Activated naive CD8-positive, alpha-beta T cell treated with anti-CD3 and anti-CD28 coated beads, Interleukin-2, amount 50 U/mL, for 24 hours (primary cell): Measurements from ENCODE around the gene ZNF558.

Experiments used
- ATAC-seq: fragments of 150-1000 bp; cut with Tn5 transposase; one replicate; pipeline ENCODE4 v1.10.0; 2021
- DNase-seq: peaks from one replicate; pipeline ENCODE4 v3.0.0; 2021
- H3K27ac Mint-ChIP-seq: one replicate; pipeline ENCODE4 v1.8.0; 2021; ENCODE audit warnings: mild to moderate bottlenecking, mixed read lengths
- H3K27me3 Mint-ChIP-seq: one replicate; pipeline ENCODE4 v1.8.0; 2021; ENCODE audit warnings: mixed read lengths
- H3K36me3 Mint-ChIP-seq: one replicate; pipeline ENCODE4 v1.8.0; 2021; ENCODE audit warnings: low read depth, mixed read lengths
- H3K4me1 Mint-ChIP-seq: one replicate; pipeline ENCODE4 v1.8.0; 2021; ENCODE audit warnings: mixed read lengths
- H3K4me3 Mint-ChIP-seq: one replicate; pipeline ENCODE4 v1.8.0; 2021; ENCODE audit warnings: mild to moderate bottlenecking, moderate library complexity, mixed read lengths
- H3K9me3 Mint-ChIP-seq: one replicate; pipeline ENCODE4 v1.8.0; 2021; ENCODE audit warnings: mixed read lengths

ZNF558 gene

DNA sequence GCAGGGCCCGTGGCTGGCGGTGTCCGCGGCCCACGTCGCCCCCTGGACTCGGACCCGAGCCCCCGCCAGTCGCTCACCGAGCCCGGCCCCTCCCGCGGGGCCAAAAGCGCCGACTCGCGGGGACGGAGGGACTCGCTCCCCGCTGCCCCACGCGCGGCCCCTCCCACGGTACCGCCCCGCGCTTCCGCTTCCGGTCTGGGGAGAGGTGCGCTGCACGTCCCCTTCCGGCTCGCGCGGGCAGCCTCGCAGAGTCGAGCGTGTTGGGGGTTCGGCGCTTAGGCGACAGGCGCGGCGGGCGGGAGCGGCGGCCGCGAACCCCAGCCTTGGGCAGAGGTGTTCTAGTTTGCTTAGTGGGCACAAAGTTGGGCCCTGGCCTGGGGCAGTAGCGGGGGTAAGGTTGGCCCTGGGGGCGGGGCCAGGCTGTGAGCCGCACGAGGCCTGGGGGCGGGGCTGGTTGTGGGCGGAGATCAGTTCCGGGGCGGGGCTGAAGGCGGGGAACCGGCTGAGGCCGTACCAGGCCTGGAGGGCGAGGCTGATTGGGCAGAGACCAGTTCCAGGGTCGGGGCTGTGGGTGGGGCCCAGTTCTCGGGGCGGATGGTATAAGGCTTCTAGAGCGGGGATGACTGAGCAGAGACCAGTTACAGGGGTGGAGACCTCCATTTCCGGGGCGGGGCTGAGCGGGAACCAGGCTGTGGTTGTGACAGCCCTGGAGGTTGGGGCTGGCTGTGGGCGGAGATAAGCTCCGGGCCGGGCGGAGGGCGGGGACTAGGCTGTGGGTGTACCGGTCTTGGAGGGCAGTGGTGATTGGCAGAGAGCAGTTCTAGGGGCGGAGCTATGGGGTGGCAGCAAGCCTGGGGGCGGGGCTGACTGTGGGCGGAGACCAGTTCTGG is at the start of gene ZNF558, which contains the start of gene MBD3L1:
Gene ZNF558, minus strand, starts transcription at position 173 of the 890 bp plus-strand sequence. CDS start 9,645 bp downstream, outside the sequence.
Gene MBD3L1, plus strand, starts transcription at position 246 of the 890 bp plus-strand sequence. CDS start 10,302 bp downstream, outside the sequence.
- peak within 1 kb of the TSS; percentile 92 for H3K27ac Mint-ChIP-seq
- no peaks in the 10 kb centered on the region for H3K9me3 Mint-ChIP-seq
- no peaks in the 10 kb centered on the region for H3K27me3 Mint-ChIP-seq
- peaks cover 16% of the 10 kb centered on the region for H3K4me1 Mint-ChIP-seq
- ATAC-seq (peak; percentile 97), DNase-seq (peak; percentile 98)
- peak within 1 kb of the TSS; percentile 82 for H3K4me3 Mint-ChIP-seq
- H3K36me3 Mint-ChIP-seq = peaks cover 10% of the 10 kb centered on the region

DNA sequence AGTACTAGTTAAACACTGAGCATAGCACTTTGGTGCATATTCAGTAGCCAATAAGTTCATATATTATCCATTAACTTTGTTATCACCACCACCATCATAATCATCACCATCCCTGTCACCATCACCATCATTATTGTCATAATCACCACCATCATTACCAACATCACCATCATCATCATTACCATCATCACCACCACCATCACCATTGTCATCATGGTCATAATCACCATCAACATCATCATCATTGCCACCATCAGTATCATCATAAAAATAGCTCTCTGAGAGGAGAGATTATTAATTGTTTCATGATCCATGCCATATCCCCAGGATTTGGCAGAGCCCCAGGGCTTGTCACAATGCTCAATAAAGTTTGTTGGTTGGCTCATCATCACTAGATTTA is 49.4 kb upstream of the ZNF558 start:
- peaks cover 19% of the 10 kb centered on the region for H3K9me3 Mint-ChIP-seq
- no peak overlapping the region for H3K27ac Mint-ChIP-seq
- H3K27me3 Mint-ChIP-seq = peaks cover 16% of the 10 kb centered on the region
- no peak for ATAC-seq
- no peaks in the 10 kb centered on the region for H3K4me1 Mint-ChIP-seq
- H3K36me3 Mint-ChIP-seq = no peaks in the 10 kb centered on the region
- DNase-seq = no peak
- H3K4me3 Mint-ChIP-seq = no peak overlapping the region

DNA sequence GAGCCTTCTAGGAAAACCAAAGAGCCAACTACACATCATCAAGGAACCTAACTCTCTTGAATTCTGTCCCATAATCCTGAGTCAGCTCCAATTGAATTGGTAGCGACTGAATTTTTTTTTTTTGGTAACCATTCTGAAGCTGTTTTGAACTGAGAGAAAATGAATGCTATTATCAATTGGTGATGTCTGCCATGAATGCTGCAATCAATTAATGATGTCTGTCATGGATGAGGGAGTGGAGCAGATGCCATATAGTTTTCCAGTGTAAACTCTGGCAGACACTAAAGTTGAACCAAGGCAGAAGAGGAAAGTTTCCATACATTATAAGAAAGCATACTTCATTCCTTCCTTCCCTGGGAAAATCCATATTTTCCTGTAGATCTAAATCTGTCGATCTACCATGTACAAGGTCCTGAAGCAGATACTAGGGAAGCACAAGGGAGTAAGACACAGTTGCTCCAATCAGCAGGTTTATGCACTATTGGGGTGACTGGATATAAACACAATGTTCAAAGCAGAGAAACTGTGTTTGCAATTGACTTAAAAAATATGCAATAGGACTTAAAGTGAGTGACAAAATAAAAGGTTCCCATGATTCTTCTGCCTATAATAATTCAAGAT is 48.9 kb upstream of the ZNF558 start:
- H3K9me3 Mint-ChIP-seq = peaks cover 19% of the 10 kb centered on the region

DNA sequence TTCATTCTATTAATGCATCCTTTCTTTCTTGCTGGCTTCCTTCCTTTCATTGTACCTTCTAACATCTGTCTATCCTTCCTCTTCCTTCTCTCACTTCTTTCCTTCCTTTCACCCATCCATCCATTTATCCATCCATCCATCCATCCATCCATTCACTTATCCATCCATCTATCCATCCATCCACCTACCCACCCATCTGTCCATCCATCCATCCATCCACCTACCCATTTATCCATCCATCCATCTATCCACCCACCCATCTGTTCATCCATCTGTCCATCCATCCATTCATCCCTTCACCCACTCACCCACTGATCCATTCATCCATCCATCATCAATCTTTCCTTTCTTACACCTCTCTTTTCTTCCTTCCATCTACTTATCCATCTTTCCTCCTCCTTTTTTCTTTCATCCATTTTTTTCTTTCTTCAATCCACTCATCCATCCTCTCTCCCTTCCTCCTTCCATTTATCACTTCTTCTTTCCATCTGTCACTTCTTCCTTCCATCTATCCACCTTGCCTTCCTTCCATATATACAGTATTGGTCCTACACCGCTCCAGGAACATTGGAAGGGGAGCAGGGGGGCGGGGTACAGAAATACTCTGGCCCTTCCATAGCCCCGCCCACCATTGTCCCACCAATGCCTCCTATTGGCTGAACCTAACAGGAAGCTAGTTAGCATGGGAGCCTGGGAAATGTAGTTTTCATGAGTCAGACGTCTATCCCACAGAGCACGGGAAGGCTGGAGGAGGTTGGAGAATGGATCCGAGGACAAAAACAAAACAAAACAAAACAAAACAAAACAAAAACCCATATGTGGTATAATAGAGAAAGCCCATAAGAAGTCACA is 46.0 kb upstream of the ZNF558 start:
- ATAC-seq (no peak), DNase-seq (no peak)
- H3K9me3 Mint-ChIP-seq = peaks cover 19% of the 10 kb centered on the region
- no peak overlapping the region for H3K27ac Mint-ChIP-seq
- H3K36me3 Mint-ChIP-seq = no peaks in the 10 kb centered on the region
- peaks cover 18% of the 10 kb centered on the region for H3K27me3 Mint-ChIP-seq
- H3K4me3 Mint-ChIP-seq = no peak overlapping the region
- H3K4me1 Mint-ChIP-seq = no peaks in the 10 kb centered on the region

More for the DNA sequence above, 48.9 kb upstream of the ZNF558 start:
- no peak for ATAC-seq
- H3K36me3 Mint-ChIP-seq = no peaks in the 10 kb centered on the region
- H3K4me1 Mint-ChIP-seq = no peaks in the 10 kb centered on the region
- H3K4me3 Mint-ChIP-seq = no peak overlapping the region
- H3K27ac Mint-ChIP-seq = no peak overlapping the region
- DNase-seq = no peak
- H3K27me3 Mint-ChIP-seq = peaks cover 16% of the 10 kb centered on the region

DNA sequence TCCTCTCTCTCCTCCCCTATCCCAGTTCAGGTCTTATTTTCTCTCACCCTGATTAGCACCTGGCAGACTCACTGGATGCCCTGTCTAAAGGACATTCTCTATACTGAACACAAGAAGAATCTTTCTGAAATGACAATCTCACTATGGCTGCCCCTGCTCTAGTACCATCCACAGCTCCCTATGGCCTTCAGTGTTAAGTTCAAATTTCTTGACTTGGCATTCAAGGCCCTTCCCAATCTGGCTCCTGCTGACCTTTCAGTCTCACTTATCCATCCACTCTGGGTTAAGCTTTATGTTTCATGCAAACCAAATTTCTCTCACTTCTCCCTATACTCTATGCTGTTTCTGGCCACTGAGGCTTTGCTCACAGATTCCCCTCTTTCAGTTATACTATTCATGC is 34.2 kb upstream of the ZNF558 start:
- H3K4me3 Mint-ChIP-seq = no peak overlapping the region
- DNase-seq = no peak
- ATAC-seq = no peak
- no peak overlapping the region for H3K27ac Mint-ChIP-seq
- H3K36me3 Mint-ChIP-seq = no peaks in the 10 kb centered on the region
- no peaks in the 10 kb centered on the region for H3K4me1 Mint-ChIP-seq
- no peaks in the 10 kb centered on the region for H3K9me3 Mint-ChIP-seq
- H3K27me3 Mint-ChIP-seq = peaks cover 3% of the 10 kb centered on the region

DNA sequence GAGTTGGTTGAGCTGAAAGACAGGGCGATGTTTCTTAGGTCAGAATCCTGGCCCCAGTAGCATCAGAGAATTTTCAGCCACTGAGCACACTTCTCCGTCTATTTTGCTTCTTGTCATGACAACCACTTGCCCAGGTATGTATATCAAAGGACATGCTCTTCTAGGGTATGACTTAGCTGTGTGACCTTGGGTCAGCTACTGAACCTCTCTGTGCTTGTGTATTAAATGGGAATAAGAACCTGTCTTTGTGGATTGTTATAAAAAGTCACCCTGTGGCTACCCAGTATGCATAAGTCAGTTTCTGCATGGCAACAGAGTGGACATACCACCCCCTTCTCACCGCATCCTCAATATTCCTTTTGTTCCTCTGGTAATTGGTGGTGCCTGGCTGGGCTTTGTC is 26.2 kb upstream of the ZNF558 start:
- peaks cover 19% of the 10 kb centered on the region for H3K27me3 Mint-ChIP-seq
- H3K4me1 Mint-ChIP-seq = no peaks in the 10 kb centered on the region
- no peaks in the 10 kb centered on the region for H3K36me3 Mint-ChIP-seq
- H3K27ac Mint-ChIP-seq = no peak overlapping the region
- DNase-seq = no peak
- H3K4me3 Mint-ChIP-seq = no peak overlapping the region
- no peaks in the 10 kb centered on the region for H3K9me3 Mint-ChIP-seq
- no peak for ATAC-seq

DNA sequence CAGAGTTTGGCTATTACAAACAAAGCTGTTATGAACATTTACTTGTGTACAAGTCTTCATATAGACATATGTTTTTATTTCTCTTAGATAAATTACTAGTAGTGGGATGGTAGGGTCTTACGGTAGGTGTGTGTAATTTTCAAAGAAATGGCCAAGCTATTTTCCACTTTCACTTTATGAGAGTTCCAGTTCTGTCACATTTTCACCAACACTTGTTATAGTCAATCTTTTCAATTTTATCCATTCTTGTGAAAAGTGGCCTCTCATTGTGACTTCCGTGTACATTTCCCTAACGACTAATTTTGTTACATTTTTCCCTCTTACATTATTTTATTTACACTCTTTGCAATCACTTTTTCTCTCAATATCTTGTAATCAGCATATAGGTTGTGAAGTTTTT is 18.4 kb upstream of the ZNF558 start:
- ATAC-seq = no peak

DNA sequence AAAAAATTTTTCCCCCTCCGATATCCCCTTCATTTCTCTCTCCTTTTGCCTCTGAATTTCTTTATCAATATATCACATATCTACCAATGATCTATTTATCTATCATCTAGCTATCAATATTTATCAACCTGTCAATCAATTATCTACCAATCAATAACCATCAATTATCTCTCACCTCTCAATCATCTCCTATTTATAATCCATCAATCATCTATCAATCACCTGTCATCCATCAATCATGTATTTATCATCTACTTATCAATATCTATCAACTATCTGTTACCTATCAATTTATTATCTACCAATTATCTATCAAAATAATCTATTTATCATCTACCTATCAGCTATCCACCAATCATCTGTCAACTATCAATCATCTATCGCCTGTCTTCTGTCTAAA is 17.1 kb upstream of the ZNF558 start:
- Mint-ChIP-seq H3K4me3 (no peak overlapping the region), H3K36me3 (no peaks in the 10 kb centered on the region), H3K9me3 (peaks cover 4% of the 10 kb centered on the region), H3K27me3 (peaks cover 19% of the 10 kb centered on the region), H3K4me1 (no peaks in the 10 kb centered on the region), H3K27ac (no peak overlapping the region)
- ATAC-seq (no peak), DNase-seq (no peak)

More for the DNA sequence above, 18.4 kb upstream of the ZNF558 start:
- no peak for DNase-seq
- Mint-ChIP-seq H3K27ac (no peak overlapping the region), H3K4me1 (no peaks in the 10 kb centered on the region), H3K27me3 (peaks cover 21% of the 10 kb centered on the region), H3K9me3 (peaks cover 4% of the 10 kb centered on the region), H3K4me3 (no peak overlapping the region), H3K36me3 (no peaks in the 10 kb centered on the region)

DNA sequence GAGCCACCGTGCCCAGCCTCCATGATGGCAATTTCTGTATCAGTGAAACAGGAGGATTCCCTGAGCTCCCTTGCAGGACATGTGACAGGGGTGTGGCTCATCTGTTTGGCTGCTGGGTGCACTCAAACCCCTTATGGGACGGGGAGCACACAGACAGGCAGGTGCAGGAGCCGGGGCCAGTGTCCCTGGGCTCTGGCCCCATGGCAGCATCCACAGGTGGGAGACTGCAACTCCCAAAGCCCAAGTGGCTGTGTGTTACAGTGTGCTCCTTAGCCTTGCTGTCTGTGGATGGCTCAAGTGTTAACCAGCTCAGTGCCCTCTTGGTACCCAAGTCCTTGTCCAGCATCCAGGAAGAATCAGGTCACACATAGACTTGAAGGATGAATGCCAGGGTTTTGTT is 14.7 kb upstream of the ZNF558 start:
- peaks cover 21% of the 10 kb centered on the region for H3K27me3 Mint-ChIP-seq
- no peaks in the 10 kb centered on the region for H3K4me1 Mint-ChIP-seq
- DNase-seq (no peak), ATAC-seq (no peak)
- peaks cover 4% of the 10 kb centered on the region for H3K9me3 Mint-ChIP-seq
- H3K4me3 Mint-ChIP-seq = no peak overlapping the region
- H3K27ac Mint-ChIP-seq = no peak overlapping the region
- no peaks in the 10 kb centered on the region for H3K36me3 Mint-ChIP-seq

DNA sequence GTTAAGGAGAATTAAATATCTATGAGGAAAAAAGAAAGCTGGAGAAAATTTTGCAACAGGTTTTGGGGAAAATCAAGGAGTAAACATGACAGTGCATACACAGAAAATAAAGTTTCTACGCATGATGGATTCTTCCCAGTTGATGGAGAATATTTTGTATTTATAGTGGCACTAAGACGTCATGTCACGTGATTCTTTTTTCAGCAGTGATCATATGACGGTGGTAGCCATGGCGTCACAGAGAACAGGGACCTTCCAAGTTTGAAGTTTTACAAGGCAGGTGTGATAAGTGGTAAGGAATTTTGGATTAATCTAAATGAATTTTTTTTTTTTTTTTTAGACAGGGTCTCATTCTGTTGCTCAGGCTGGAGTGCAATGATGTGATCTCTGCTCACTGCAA is 8.6 kb upstream of the ZNF558 start:
- DNase-seq (no peak), ATAC-seq (no peak)
- Mint-ChIP-seq H3K27me3 (peaks cover 13% of the 10 kb centered on the region), H3K36me3 (no peaks in the 10 kb centered on the region), H3K4me3 (no peak overlapping the region), H3K4me1 (no peaks in the 10 kb centered on the region), H3K27ac (no peak overlapping the region), H3K9me3 (no peaks in the 10 kb centered on the region)

DNA sequence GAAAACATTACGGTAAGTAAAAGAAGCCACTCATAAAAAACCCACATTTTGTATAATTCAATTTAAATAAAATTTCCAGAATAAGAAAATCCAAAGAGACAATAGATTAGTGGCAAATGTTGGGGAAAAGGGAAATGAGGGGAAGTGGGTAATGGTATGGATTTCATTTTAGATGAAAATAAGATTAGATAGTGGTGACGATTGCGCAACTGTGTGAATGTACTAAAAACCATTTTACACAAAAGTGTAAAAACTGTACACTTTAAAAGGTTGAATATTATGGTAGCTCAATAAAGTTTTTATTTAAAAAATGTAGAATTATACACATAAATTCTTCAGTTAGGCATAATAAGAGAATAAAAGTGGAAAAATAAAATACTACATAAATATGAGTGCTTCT is 3.8 kb upstream of the ZNF558 start:
- ATAC-seq (no peak), DNase-seq (no peak)
- Mint-ChIP-seq H3K27me3 (peaks cover 2% of the 10 kb centered on the region), H3K27ac (no peak overlapping the region), H3K36me3 (no peaks in the 10 kb centered on the region), H3K4me1 (peaks cover 13% of the 10 kb centered on the region), H3K4me3 (no peak overlapping the region), H3K9me3 (no peaks in the 10 kb centered on the region)

DNA sequence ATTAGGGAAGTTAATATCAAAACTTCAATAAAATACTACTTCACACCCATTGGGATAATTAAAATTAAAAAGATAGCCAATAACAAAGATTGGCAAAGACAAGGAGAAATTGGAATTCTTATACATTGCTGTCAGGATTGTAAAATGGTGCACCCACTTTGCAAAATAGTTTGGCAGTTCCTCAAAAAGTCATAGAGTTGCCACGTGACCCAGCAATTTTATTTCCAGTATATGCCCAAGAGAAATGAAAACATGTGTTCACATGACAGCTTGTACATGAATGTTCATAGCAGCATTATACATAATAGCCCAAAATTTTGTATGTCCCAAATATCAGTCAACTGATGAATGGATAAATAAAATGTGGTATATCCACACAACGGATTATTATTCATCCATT is 3.3 kb upstream of the ZNF558 start:
- no peak for DNase-seq
- Mint-ChIP-seq H3K4me1 (peaks cover 13% of the 10 kb centered on the region), H3K36me3 (no peaks in the 10 kb centered on the region), H3K9me3 (no peaks in the 10 kb centered on the region), H3K4me3 (no peak overlapping the region), H3K27me3 (peaks cover 2% of the 10 kb centered on the region), H3K27ac (no peak overlapping the region)
- ATAC-seq = no peak

DNA sequence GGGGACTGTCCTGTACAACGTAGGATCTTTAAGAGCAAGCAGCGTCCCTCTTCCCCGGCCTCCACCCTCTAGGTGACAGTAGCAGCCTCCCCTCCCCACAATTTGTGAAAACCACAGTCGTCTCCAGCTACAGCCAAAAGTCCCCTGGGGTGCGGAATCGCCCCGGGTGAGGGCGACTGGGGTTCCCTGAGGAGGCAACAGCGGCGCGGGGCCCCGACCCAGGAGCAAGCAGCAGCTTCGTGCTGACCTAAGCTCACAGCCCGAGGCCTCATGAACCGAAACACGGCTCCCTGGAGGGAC is 322 bp downstream of the ZNF558 start:
- ATAC-seq = peak; percentile 4
- peak overlapping the region; percentile 74 for H3K27ac Mint-ChIP-seq
- peaks cover 16% of the 10 kb centered on the region for H3K4me1 Mint-ChIP-seq
- peak overlapping the region; percentile 82 for H3K4me3 Mint-ChIP-seq
- H3K27me3 Mint-ChIP-seq = no peaks in the 10 kb centered on the region
- DNase-seq = no peak
- H3K9me3 Mint-ChIP-seq = no peaks in the 10 kb centered on the region
- peaks cover 12% of the 10 kb centered on the region for H3K36me3 Mint-ChIP-seq

DNA sequence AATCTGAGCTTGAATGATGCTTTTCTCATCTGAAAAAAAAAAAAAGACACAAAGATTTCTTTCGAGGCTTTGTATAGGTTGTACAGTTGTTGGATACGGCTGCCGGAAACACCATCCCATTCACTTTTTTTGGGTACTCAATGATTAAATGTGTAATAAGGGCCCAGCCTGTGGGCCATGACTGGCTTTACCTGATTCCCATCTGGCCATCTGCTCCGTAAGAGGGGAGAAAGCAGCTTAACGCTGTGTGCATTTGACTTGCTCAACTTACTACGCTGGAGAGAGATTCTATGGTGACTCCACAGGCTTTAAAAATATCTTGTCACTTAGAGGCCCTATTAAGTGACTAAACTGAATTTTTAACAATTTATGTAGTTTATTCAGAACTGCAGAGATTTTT is 731 bp downstream of the ZNF558 start:
- peaks cover 16% of the 10 kb centered on the region for H3K4me1 Mint-ChIP-seq
- ATAC-seq (no peak), DNase-seq (no peak)
- no peaks in the 10 kb centered on the region for H3K9me3 Mint-ChIP-seq
- H3K27me3 Mint-ChIP-seq = no peaks in the 10 kb centered on the region
- peak overlapping the region; percentile 74 for H3K27ac Mint-ChIP-seq
- H3K4me3 Mint-ChIP-seq = peak overlapping the region; percentile 82
- H3K36me3 Mint-ChIP-seq = peaks cover 14% of the 10 kb centered on the region
